Fibroblast of villous mesenchyme (primary cell): ENCODE results near the gene TALDO1. TPM values are rescaled to one million over a fixed set of nuclear protein-coding genes. Genes with fewer than 3 reads are reported as not detected.

ENCODE experiments used
- DNase-seq: peaks from one replicate; pipeline ENCODE4 v3.0.0-alpha.2; 2010; ENCODE audit warnings: low read depth
- H3K4me3 ChIP-seq: 2 replicates; pipeline ENCODE4 v1.5.1; 2011; ENCODE audit warnings: low read depth, mild to moderate bottlenecking, low read length
- total RNA-seq: library from RNA; depleted of rRNA; stranded (reverse); fragments of >200 nt; gene quantifications from 2 replicates; pipeline ENCODE4 v1.2.3, GENCODE V29; 2012
- TF ChIP-seq, protein P1 (sequence below): IDR thresholded peaks from 2 replicates; pipeline ENCODE4 v1.5.1; 2012; ENCODE audit warnings: low read depth, mild to moderate bottlenecking, low read length; ENCODE audit not compliant: insufficient read depth

The TALDO1 gene
- total RNA-seq, 1 donor, result 148 TPM

DNA sequence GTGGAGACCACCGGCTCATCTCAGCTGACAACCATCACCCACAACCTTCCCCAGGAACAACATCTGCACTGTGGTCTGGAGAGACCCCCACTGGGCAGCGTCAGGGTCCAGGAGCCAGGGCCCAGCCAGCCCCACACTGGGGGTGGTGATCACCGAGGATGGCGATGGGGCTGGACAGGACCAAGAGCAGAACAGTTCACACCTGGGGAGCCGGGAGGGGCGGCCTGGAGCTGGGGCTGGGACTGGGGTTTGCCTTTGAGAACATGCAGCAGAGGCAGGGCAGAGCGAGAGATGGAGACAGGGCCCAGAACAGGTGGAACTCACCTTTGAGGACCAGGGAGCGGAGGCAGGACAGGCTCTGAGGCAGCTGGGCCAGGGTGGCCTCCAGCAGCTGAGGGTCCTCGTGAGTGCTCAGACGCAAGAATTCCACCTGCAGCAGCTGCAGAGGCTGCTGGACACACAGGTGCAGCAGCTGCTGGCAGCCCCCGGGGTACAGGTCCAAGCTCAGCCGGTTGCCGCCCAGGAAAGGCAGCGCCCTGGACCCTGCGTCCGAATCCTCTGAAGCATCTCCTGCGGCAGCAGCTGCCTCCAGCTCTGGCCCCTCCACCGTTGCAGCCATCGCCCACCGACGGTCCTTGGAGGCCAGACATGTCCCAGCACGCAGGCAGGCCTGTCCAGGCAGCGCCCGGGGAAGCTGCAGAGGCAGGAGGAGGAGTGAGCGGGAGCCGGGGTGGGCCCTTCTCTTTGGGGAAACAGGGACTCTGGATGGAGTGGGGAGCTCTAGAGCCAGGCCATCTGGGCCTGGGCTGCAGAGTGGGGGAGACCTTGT, 56.7 kb downstream of the TALDO1 start:
- peak overlapping the region; percentile 68 for H3K4me3 ChIP-seq
- TF ChIP-seq, protein P1, sequence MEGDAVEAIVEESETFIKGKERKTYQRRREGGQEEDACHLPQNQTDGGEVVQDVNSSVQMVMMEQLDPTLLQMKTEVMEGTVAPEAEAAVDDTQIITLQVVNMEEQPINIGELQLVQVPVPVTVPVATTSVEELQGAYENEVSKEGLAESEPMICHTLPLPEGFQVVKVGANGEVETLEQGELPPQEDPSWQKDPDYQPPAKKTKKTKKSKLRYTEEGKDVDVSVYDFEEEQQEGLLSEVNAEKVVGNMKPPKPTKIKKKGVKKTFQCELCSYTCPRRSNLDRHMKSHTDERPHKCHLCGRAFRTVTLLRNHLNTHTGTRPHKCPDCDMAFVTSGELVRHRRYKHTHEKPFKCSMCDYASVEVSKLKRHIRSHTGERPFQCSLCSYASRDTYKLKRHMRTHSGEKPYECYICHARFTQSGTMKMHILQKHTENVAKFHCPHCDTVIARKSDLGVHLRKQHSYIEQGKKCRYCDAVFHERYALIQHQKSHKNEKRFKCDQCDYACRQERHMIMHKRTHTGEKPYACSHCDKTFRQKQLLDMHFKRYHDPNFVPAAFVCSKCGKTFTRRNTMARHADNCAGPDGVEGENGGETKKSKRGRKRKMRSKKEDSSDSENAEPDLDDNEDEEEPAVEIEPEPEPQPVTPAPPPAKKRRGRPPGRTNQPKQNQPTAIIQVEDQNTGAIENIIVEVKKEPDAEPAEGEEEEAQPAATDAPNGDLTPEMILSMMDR, result no peak
- DNase-seq, result no peak

DNA sequence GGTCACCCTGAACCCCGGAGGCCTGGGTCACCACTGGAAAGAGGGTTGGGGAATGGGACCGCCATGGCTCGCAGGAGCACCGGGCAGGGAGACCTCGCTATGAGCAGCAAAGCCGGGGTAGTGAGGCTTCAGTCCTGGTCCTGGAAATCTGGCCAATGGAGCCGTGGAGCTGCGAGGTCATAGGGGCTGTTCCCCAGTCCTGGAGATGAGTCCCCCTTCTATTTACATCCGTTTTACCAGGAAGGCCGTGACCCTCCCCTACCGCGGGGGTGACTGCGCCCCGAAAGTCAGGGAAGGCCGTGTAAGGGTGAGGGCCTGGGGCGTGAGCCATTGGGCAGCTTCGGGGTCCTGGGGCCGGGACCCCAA, 57.3 kb downstream of the TALDO1 start:
- H3K4me3 ChIP-seq, result peak overlapping the region; percentile 68
- no peak for DNase-seq
- TF ChIP-seq, protein P1, result no peak

DNA sequence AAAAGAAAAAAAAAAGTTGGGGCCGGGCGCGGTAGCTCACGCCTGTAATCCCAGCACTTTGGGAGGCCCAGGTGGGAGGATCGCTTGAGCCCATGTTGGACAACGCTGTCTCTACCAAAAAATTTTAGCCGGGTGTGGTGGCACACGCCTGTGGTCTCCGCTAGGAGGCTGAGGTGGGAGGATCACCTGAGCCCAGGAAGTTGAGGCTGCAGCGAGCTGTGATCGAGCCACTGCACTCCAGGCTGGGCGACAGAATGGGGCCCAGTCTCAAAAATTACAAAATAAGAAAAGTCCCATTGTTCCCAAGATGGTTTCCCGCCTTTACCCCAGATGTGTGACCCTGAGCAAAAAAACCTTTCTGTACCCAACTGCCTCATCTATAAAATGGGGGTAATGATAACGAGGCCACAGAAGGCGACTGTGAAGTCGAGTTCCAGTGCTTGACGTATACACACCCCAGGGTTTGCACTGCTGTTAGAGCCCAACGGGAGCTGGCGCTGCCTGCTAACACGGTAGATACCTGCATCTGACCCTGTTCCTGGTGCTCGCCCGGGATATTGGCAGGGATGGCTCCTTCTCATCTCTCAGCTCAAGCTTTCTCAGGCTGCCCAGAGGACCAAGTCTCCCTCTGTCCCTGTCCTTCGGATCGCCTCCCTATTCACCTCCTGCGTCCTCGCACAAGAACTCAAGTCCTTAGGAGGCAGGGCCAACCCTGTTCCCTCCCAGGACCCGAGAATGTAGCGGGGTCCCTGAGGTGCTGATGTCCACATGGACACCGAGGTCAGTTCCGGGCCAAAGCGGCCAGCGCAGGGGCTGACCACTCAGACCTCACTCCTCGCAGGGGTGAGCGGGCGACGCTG, 61.4 kb downstream of the TALDO1 start:
- DNase-seq, result peak; percentile 27
- TF ChIP-seq, protein P1, result no peak
- peak overlapping the region; percentile 92 for H3K4me3 ChIP-seq

DNA sequence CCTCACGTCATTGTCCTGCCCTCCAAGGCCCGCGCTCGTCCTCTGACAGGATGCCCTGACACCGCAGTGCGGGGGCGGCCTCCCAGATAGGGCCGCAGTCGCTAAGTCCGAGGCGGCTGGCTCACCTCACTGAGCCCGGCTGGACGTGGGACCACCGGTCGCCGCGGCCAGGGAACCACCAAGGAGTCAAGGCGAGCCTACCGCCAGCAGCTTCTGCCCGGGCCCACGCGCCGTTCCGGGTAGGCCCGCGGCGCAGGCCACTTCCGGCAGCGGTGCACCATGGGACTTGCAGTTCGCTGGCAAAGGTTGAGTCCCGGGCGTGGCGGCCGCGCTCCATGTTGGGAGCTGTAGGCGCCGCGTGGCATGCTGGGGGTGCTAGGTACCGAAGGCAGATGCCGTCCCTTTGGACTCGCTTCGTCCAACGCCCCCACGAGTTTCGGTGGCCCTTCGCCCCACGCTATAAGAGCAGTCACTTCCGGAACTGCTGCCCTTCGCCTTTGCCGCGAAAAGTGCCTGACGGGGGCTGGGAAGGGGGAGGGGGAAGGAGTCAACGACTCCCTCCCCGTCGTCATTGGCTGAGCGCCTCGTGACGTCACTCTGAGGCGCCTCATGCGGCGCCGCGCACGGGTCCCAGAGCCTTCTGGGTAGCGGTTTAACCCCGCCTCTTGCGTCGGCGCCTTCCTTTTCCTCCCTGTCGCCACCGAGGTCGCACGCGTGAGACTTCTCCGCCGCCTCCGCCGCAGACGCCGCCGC, 62.2 kb downstream of the TALDO1 start, which contains the start of gene RPLP2:
RPLP2 (plus strand) TSS at position 681 of the 753 bp plus-strand sequence. CDS start 268 bp downstream, outside the sequence.
- DNase-seq, result peak; percentile 97
- TF ChIP-seq, protein P1, result no peak
- H3K4me3 ChIP-seq, result peak within 1 kb of the TSS; percentile 92

DNA sequence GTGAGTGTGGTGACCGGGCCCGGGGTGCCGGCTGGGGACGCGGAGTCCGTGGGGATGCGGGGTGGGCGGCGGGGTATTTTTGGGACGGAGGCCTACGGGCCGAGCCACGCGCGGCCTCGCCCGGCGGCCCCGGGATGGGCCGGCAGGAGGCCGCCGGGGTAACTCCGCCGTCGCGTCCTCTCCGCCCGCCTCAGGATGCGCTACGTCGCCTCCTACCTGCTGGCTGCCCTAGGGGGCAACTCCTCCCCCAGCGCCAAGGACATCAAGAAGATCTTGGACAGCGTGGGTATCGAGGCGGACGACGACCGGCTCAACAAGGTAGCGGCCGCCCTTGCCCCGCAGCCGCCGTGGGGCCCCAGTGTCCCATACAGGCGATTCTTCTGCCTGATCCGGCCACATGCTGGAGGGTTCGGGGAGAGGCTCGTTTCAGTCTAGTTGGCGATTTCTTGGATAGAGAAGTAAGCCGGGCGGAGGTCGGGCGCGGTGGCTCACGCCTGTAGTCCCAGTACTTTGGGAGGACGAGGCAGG, 62.8 kb downstream of the TALDO1 start:
- DNase-seq, result no peak
- peak overlapping the region; percentile 92 for H3K4me3 ChIP-seq
- TF ChIP-seq, protein P1, result peak; percentile 10
